ENCODE measurements around the gene NIM1K. TPM values are rescaled to one million over a fixed set of nuclear protein-coding genes. Genes with fewer than 3 reads are reported as not detected.

NIM1K gene
- total RNA-seq, 2 donors from 2014 or later = 0.43 to 0.48 TPM

GRCh38 chr5:43221502-43221901 lies 29.5 kb downstream of the NIM1K start:
- Histone ChIP-seq H3K27ac (no peak overlapping the region), H3K36me3 (no peaks in the 10 kb centered on the region), H3K9me3 (no peaks in the 10 kb centered on the region), H3K4me1 (no peaks in the 10 kb centered on the region), H3K27me3 (no peaks in the 10 kb centered on the region), H3K4me3 (no peak overlapping the region)
- no peak for DNase-seq (ENCODE audit: low spot score)
- no peak for TF ChIP-seq CTCF (IDR thresholded peaks at IDR 0.05)

GRCh38 chr5:43225649-43226245 lies 33.7 kb downstream of the NIM1K start:
- H3K4me3 ChIP-seq = no peak overlapping the region
- H3K27me3 ChIP-seq = no peaks in the 10 kb centered on the region
- no peak for TF ChIP-seq CTCF (IDR thresholded peaks at IDR 0.05)
- H3K9me3 ChIP-seq = no peaks in the 10 kb centered on the region
- H3K4me1 ChIP-seq = no peaks in the 10 kb centered on the region
- H3K36me3 ChIP-seq = no peaks in the 10 kb centered on the region
- DNase-seq (ENCODE audit: low spot score) = no peak
- H3K27ac ChIP-seq = no peak overlapping the region

- Histone ChIP-seq H3K4me3 (no peak overlapping the region), H3K4me1 (no peaks in the 10 kb centered on the region), H3K9me3 (no peaks in the 10 kb centered on the region), H3K27me3 (no peaks in the 10 kb centered on the region), H3K27ac (no peak overlapping the region), H3K36me3 (no peaks in the 10 kb centered on the region)
- TF ChIP-seq CTCF (IDR thresholded peaks at IDR 0.05) = peak in 1 of 2 donors; percentile 46
- DNase-seq (ENCODE audit: low spot score) = no peak
These were observed 35.6 kb downstream of the NIM1K start for GRCh38 chr5:43227655-43228054.

DNA sequence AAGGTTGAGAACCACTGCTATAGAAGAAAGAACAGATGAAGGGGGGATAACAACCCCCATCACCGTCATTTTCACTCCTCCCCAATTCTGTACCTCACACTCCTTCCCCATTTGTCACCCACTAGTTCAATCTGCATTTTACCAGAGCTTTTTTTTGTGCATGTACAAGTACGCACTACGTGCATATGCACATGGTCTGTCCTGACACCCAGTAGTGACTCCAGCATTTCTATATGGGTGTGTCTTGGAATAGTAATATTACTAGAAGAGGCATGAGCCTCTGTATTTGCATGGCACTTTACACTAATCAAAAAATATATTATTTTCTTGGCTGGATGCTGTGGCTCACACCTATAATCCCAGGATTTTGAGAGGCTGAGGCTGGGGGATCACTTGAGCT lies 38.7 kb downstream of the NIM1K start:
- H3K36me3 ChIP-seq = no peaks in the 10 kb centered on the region
- DNase-seq (ENCODE audit: low spot score) = no peak
- no peaks in the 10 kb centered on the region for H3K4me1 ChIP-seq
- no peak overlapping the region for H3K4me3 ChIP-seq
- no peak overlapping the region for H3K27ac ChIP-seq
- no peak for TF ChIP-seq CTCF (IDR thresholded peaks at IDR 0.05)
- H3K9me3 ChIP-seq = no peaks in the 10 kb centered on the region
- no peaks in the 10 kb centered on the region for H3K27me3 ChIP-seq

GRCh38 chr5:43231977-43232376 lies 40.0 kb downstream of the NIM1K start:
- no peak for DNase-seq (ENCODE audit: low spot score)
- Histone ChIP-seq H3K27me3 (no peaks in the 10 kb centered on the region), H3K9me3 (no peaks in the 10 kb centered on the region), H3K4me3 (no peak overlapping the region), H3K4me1 (no peaks in the 10 kb centered on the region), H3K27ac (no peak overlapping the region), H3K36me3 (no peaks in the 10 kb centered on the region)
- no peak for TF ChIP-seq CTCF (IDR thresholded peaks at IDR 0.05)

All from right atrium auricular region (tissue), 2 donors.